ENCODE data around the gene DNAH17. TPM values are rescaled to one million over a fixed set of nuclear protein-coding genes. Genes with fewer than 3 reads are reported as not detected.

The DNAH17 gene
- total RNA-seq, 1 experiment from 2014 or later, result 0.69 TPM

GRCh38 chr17:78473951-78474613 is 103.1 kb downstream of the DNAH17 start:
- DNase-seq (ENCODE audit: low read depth, low spot score), result no peak
- H3K36me3 ChIP-seq (ENCODE audit: control insufficient read depth in 1 of 2, insufficient read depth in 2 of 2, low read length in 2 of 2), result no peaks in the 10 kb centered on the region
- ChIA-PET POLR2A (no interaction called here), RAD21 (ENCODE audit: low non-redundant PET in 1 of 2, low total read pairs in 2 of 2, uncharacterized antibody in 2 of 2, unreplicated experiment in 2 of 2) (no interaction called here), CTCF (no interaction called here)
- H3K27ac ChIP-seq (ENCODE audit: low read depth, low read length), result no peak overlapping the region
- H3K4me3 ChIP-seq (replicated peaks in 1 of 2; ENCODE audit: low read depth in 1 of 2, low read length in 2 of 2), result no peak overlapping the region
- H3K9me2 ChIP-seq (ENCODE audit: insufficient read depth), result no peaks in the 10 kb centered on the region
- no peak for ATAC-seq
- H4K20me1 ChIP-seq (ENCODE audit: insufficient read depth), result no peaks in the 10 kb centered on the region
- BruUV-seq (replicated peaks), result no TSS peak
- H2AFZ ChIP-seq (ENCODE audit: low read depth, low read length, poor library complexity, severe bottlenecking), result no peak overlapping the region
- H3K4me1 ChIP-seq (ENCODE audit: control insufficient read depth in 1 of 2, insufficient read depth in 2 of 2, low read length in 2 of 2), result no peaks in the 10 kb centered on the region
- H3K9ac ChIP-seq (ENCODE audit: low read length), result no peak overlapping the region
- no peaks in the 10 kb centered on the region for H3K27me3 ChIP-seq (ENCODE audit: insufficient read depth, low read length)
- TF ChIP-seq RAD21 (IDR thresholded peaks at IDR 0.05; ENCODE audit: low read depth), result no peak
- no peak for TF ChIP-seq JUND (IDR thresholded peaks at IDR 0.05)
- TF ChIP-seq REST (IDR thresholded peaks at IDR 0.05; ENCODE audit: low read depth), result no peak
- TF ChIP-seq ATF3 (IDR thresholded peaks at IDR 0.05), result no peak
- TF ChIP-seq SP1 (IDR thresholded peaks at IDR 0.05; ENCODE audit: low read depth), result no peak
- TF ChIP-seq SRF (IDR thresholded peaks at IDR 0.05; ENCODE audit: low read depth), result no peak
- no peak for TF ChIP-seq ZNF274 (IDR thresholded peaks at IDR 0.05; ENCODE audit: low read depth, low read length)
- TF ChIP-seq ZBTB33 (IDR thresholded peaks at IDR 0.05; ENCODE audit: extremely low read depth, insufficient replicate concordance, low read length), result no peak
- TF ChIP-seq EZH2 (IDR thresholded peaks at IDR 0.05), result no peak
- TF ChIP-seq ELF1 (IDR thresholded peaks at IDR 0.05; ENCODE audit: borderline replicate concordance, low read depth), result no peak
- no peak for TF ChIP-seq CTCF (IDR thresholded peaks at IDR 0.05 in 2 of 3, conservative IDR thresholded peaks at IDR 0.05 in 1 of 3; ENCODE audit: borderline replicate concordance in 1 of 3, insufficient read depth in 1 of 3, low read depth in 2 of 3, low read length in 2 of 3)
- no peak for TF ChIP-seq POLR2AphosphoS5 (IDR thresholded peaks at IDR 0.05; ENCODE audit: low read depth, low read length)
- no peaks in the 10 kb centered on the region; a peak in 1 of 4 replicates for H3K9me3 ChIP-seq (ENCODE audit: control insufficient read depth in 1 of 2, insufficient read depth in 1 of 2, low read depth in 1 of 2, low read length in 2 of 2)
- intact Hi-C loops (cut with micrococcal nuclease), result no loop called here
- no peaks in the 10 kb centered on the region for H3K79me2 ChIP-seq (ENCODE audit: insufficient read depth, low read length)
- H3K4me2 ChIP-seq (ENCODE audit: low read length), result no peak overlapping the region

Data from HCT116 (cell line).